ENCODE measurements around the gene SRD5A2. TPM values are rescaled to one million over a fixed set of nuclear protein-coding genes. Genes with fewer than 3 reads are reported as not detected.
A peak's percentile ranks its signal among the peaks of the same experiment; 100 is the strongest.

Gene SRD5A2
- total and polyA plus RNA-seq, 2 of the 8 experiments (the other 6 are each of a cell fraction or from before 2014, with no cell fraction given), result 0.02 TPM; not detected in 1

- no peak for TF ChIP-seq RFX5 (IDR thresholded peaks at IDR 0.05; ENCODE audit: borderline replicate concordance, low read depth, low read length)
- no peak for TF ChIP-seq TCF12 (IDR thresholded peaks at IDR 0.05; ENCODE audit: low read depth, low read length)
- no peak for TF ChIP-seq GABPA (IDR thresholded peaks at IDR 0.05; ENCODE audit: borderline replicate concordance, insufficient read depth, low read length)
- no peak for TF ChIP-seq YY1 (IDR thresholded peaks at IDR 0.05; ENCODE audit: low read depth, low read length)
- no peak for TF ChIP-seq SP1 (IDR thresholded peaks at IDR 0.05; ENCODE audit: low read depth, low read length)
- TF ChIP-seq TEAD4 (IDR thresholded peaks at IDR 0.05; ENCODE audit: low read depth, low read length), result peak; percentile 59; the same call in 1 of the 2 replicates
- TF ChIP-seq JUND (IDR thresholded peaks at IDR 0.05; ENCODE audit: low read length), result no peak
- no peak for TF ChIP-seq BRCA1 (IDR thresholded peaks at IDR 0.05; ENCODE audit: low read depth, low read length)
- TF ChIP-seq POLR2AphosphoS5 (IDR thresholded peaks at IDR 0.05; ENCODE audit: low read depth, low read length), result no peak
- no peak for TF ChIP-seq TAF7 (optimal IDR thresholded peaks at IDR 0.05; ENCODE audit: borderline replicate concordance, low read depth, low read length)
- TF ChIP-seq CHD1 (IDR thresholded peaks at IDR 0.05; ENCODE audit: low read depth, low read length), result no peak
- no peak for TF ChIP-seq CHD7 (IDR thresholded peaks at IDR 0.05; ENCODE audit: insufficient replicate concordance, low read length)
These were observed 41.2 kb downstream of the SRD5A2 start (continued) for GRCh38 chr2:31539505-31539904.

Measured in H1 (cell line).